ENCODE measurements around the gene PLD5. TPM values are rescaled to one million over a fixed set of nuclear protein-coding genes. Genes with fewer than 3 reads are reported as not detected.
"Not testable (repeated sequence)": the region's sequence is repeated elsewhere in the genome, so short reads cannot be mapped to it uniquely, and the experiment has no call there.

The PLD5 gene
- total RNA-seq, 1 experiment from 2014 or later, result 1.8 TPM

GRCh38 chr1:242225767-242226573, 298.5 kb downstream of the PLD5 start:
- intact Hi-C loops (cut with micrococcal nuclease; ENCODE audit: unreplicated experiment), result no loop called here
- Mint-ChIP-seq H3K4me1 (ENCODE audit: low read depth, unreplicated experiment) (no peaks in the 10 kb centered on the region), H3K27me3 (ENCODE audit: insufficient read depth, unreplicated experiment) (no peaks in the 10 kb centered on the region), H3K27ac (ENCODE audit: unreplicated experiment) (no peak overlapping the region), H3K9me3 (ENCODE audit: unreplicated experiment) (peaks cover 18% of the 10 kb centered on the region), H3K4me3 (ENCODE audit: unreplicated experiment) (no peak overlapping the region), H3K36me3 (ENCODE audit: insufficient read depth, unreplicated experiment) (no peaks in the 10 kb centered on the region)
- Histone ChIP-seq H3K9me3 (no peaks in the 10 kb centered on the region; the same call in 1 of the 2 replicates), H3K4me3 (ENCODE audit: low read depth, low read length) (no peak overlapping the region), H3K27me3 (replicated peaks; ENCODE audit: control insufficient read depth, insufficient read depth, low read length) (no peaks in the 10 kb centered on the region), H3K36me3 (ENCODE audit: control insufficient read depth, insufficient read depth, low read length) (no peaks in the 10 kb centered on the region), H3K4me1 (no peaks in the 10 kb centered on the region)
- no TSS peak for BruUV-seq (replicated peaks)
- POLR2A ChIA-PET, result no interaction called here
- CTCF ChIA-PET, result no interaction called here
- DNase-seq, result no peak
- TF ChIP-seq CTCF (IDR thresholded peaks at IDR 0.05; ENCODE audit: insufficient read depth in 1 of 2, low read depth in 1 of 2, low read length in 1 of 2, severe bottlenecking in 1 of 2, unreplicated experiment in 1 of 2), result no peak

- H3K4me1 ChIP-seq; H3K4me3 ChIP-seq (ENCODE audit: low read depth, low read length); H3K4me1 Mint-ChIP-seq (ENCODE audit: low read depth, unreplicated experiment); H3K27me3 Mint-ChIP-seq (ENCODE audit: insufficient read depth, unreplicated experiment); H3K36me3 Mint-ChIP-seq (ENCODE audit: insufficient read depth, unreplicated experiment); CTCF ChIA-PET; H3K27ac Mint-ChIP-seq (ENCODE audit: unreplicated experiment); H3K4me3 Mint-ChIP-seq (ENCODE audit: unreplicated experiment); BruUV-seq (replicated peaks); intact Hi-C loops (cut with micrococcal nuclease; ENCODE audit: unreplicated experiment); POLR2A ChIA-PET; DNase-seq; H3K9me3 ChIP-seq; H3K27me3 ChIP-seq (replicated peaks; ENCODE audit: control insufficient read depth, insufficient read depth, low read length); H3K36me3 ChIP-seq (ENCODE audit: control insufficient read depth, insufficient read depth, low read length): not testable (repeated sequence)
- peaks cover 18% of the 10 kb centered on the region for H3K9me3 Mint-ChIP-seq (ENCODE audit: unreplicated experiment)
Observed at GRCh38 chr1:242224878-242225766, 299.4 kb downstream of the PLD5 start.

GRCh38 chr1:242224461-242224860, 300.0 kb downstream of the PLD5 start:
- Histone ChIP-seq H3K9me3 (no peaks in the 10 kb centered on the region; the same call in 1 of the 2 replicates), H3K36me3 (ENCODE audit: control insufficient read depth, insufficient read depth, low read length) (no peaks in the 10 kb centered on the region), H3K4me3 (ENCODE audit: low read depth, low read length) (no peak overlapping the region), H3K27me3 (replicated peaks; ENCODE audit: control insufficient read depth, insufficient read depth, low read length) (no peaks in the 10 kb centered on the region), H3K4me1 (no peaks in the 10 kb centered on the region)
- no peak for TF ChIP-seq CTCF (IDR thresholded peaks at IDR 0.05; ENCODE audit: insufficient read depth in 1 of 2, low read depth in 1 of 2, low read length in 1 of 2, severe bottlenecking in 1 of 2, unreplicated experiment in 1 of 2)
- Mint-ChIP-seq H3K36me3 (ENCODE audit: insufficient read depth, unreplicated experiment) (no peaks in the 10 kb centered on the region), H3K27me3 (ENCODE audit: insufficient read depth, unreplicated experiment) (no peaks in the 10 kb centered on the region), H3K27ac (ENCODE audit: unreplicated experiment) (no peak overlapping the region), H3K4me3 (ENCODE audit: unreplicated experiment) (no peak overlapping the region), H3K4me1 (ENCODE audit: low read depth, unreplicated experiment) (no peaks in the 10 kb centered on the region), H3K9me3 (ENCODE audit: unreplicated experiment) (peaks cover 19% of the 10 kb centered on the region)
- BruUV-seq (replicated peaks), result no TSS peak
- no peak for DNase-seq
- ChIA-PET CTCF (no interaction called here), POLR2A (no interaction called here)
- intact Hi-C loops (cut with micrococcal nuclease; ENCODE audit: unreplicated experiment), result no loop called here
